Thoracic aorta (tissue), 2 donors: ENCODE data around the gene PYGM. TPM values are rescaled to one million over a fixed set of nuclear protein-coding genes. Genes with fewer than 3 reads are reported as not detected.

Experiments
- ATAC-seq: fragments of 150-250 bp; one replicate; pipeline ENCODE4 v1.8.0; 2017; ENCODE audit warnings: low read depth; ENCODE audit not compliant: insufficient number of reproducible peaks, low FRiP score
- DNase-seq: peaks from one replicate; pipeline ENCODE4 v3.0.0-alpha.2; 2020; ENCODE audit warnings: low spot score
- H3K27ac ChIP-seq, 2 donors: fragments of 200-600 bp; sonication (generic); 1 replicate in 1 of 2; 2 replicates in 1 of 2; pipeline ENCODE4 v1.5.1; 2016; ENCODE audit warnings: mild to moderate bottlenecking in 2 of 2, moderate library complexity in 2 of 2
- H3K27me3 ChIP-seq: fragments of 200-600 bp; sonication (generic); replicated peaks from 2 replicates; pipeline ENCODE4 v1.6.0; 2016; ENCODE audit warnings: mild to moderate bottlenecking; ENCODE audit not compliant: insufficient read depth
- H3K36me3 ChIP-seq: fragments of 200-600 bp; sonication (generic); one replicate; pipeline ENCODE4 v1.5.1; 2016
- H3K4me1 ChIP-seq, 2 donors: fragments of 200-600 bp; sonication (generic); 1 replicate in 1 of 2; 2 replicates in 1 of 2; pipeline versions ENCODE4 v1.5.1 to v1.6.0; 2016; ENCODE audit warnings: low read depth in 2 of 2, mild to moderate bottlenecking in 1 of 2; ENCODE audit not compliant: control insufficient read depth in 1 of 2
- H3K4me3 ChIP-seq: fragments of 200-600 bp; sonication (generic); 2 replicates; pipeline ENCODE4 v1.5.1; 2016; ENCODE audit warnings: mild to moderate bottlenecking
- H3K9me3 ChIP-seq: fragments of 200-600 bp; sonication (generic); 2 replicates; pipeline ENCODE4 v1.5.1; 2016
- total RNA-seq, 2 donors: library from RNA; depleted of rRNA; stranded (reverse); fragments of >200 nt; gene quantifications; one replicate each; pipeline versions ENCODE4 v1.1.0 to v1.2.3, GENCODE V29; 2016
- TF ChIP-seq, protein P1 (sequence below): fragments of 200-600 bp; sonication (generic); IDR thresholded peaks from one replicate; pipeline ENCODE4 v1.5.1; 2019; ENCODE audit warnings: antibody characterized with exemption

Gene PYGM
- total RNA-seq, 2 donors from 2014 or later: 12.2 to 13.4 TPM

DNA sequence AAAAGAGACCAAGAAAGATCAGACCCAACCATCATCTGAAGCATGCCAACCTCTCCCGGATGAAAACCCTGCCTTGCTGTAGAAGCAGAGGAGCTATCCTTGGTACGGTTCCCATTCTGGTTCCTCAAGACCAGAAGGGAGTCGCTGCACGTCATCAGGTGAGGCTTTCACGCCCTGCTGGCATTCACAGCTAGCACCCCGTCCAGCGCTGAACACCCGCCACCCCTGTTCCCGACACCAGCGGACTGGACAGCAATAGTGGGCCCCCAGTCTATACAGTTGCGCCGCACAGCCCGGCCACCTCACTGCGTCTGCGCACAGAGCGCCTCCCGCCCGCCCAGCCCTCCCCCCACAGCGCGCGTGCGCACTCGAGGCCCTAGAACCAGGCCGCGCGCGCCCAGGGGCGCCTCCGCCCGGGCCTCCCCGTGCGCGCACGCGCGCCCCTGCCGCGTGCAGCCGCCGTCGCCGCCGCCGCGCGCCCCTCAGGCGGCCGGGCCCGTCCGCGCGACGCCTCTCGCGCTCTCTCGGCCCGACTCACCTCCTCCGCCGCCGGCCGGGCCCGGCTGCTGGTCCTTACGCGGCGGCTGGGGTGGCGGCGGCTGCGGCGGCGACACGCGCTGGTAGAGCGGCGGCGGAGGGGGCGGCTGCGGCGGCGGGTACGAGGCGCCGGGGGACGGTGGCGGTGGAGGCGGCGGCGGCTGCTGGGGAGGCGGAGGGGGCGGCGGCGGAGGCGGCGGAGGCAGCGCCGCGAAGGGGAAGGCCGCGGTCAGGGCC, 17.9 kb upstream of the PYGM start:
- Histone ChIP-seq H3K27me3 (no peaks in the 10 kb centered on the region), H3K27ac (peak overlapping the region; percentile 99 to 100), H3K4me3 (peak overlapping the region; percentile 96), H3K36me3 (peaks cover 35% of the 10 kb centered on the region), H3K9me3 (no peaks in the 10 kb centered on the region), H3K4me1 (peaks cover 39 to 46% of the 10 kb centered on the region in 2 donors)
- peak; percentile 26 for DNase-seq
- ATAC-seq: no peak
- TF ChIP-seq, protein P1, sequence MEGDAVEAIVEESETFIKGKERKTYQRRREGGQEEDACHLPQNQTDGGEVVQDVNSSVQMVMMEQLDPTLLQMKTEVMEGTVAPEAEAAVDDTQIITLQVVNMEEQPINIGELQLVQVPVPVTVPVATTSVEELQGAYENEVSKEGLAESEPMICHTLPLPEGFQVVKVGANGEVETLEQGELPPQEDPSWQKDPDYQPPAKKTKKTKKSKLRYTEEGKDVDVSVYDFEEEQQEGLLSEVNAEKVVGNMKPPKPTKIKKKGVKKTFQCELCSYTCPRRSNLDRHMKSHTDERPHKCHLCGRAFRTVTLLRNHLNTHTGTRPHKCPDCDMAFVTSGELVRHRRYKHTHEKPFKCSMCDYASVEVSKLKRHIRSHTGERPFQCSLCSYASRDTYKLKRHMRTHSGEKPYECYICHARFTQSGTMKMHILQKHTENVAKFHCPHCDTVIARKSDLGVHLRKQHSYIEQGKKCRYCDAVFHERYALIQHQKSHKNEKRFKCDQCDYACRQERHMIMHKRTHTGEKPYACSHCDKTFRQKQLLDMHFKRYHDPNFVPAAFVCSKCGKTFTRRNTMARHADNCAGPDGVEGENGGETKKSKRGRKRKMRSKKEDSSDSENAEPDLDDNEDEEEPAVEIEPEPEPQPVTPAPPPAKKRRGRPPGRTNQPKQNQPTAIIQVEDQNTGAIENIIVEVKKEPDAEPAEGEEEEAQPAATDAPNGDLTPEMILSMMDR: no peak

DNA sequence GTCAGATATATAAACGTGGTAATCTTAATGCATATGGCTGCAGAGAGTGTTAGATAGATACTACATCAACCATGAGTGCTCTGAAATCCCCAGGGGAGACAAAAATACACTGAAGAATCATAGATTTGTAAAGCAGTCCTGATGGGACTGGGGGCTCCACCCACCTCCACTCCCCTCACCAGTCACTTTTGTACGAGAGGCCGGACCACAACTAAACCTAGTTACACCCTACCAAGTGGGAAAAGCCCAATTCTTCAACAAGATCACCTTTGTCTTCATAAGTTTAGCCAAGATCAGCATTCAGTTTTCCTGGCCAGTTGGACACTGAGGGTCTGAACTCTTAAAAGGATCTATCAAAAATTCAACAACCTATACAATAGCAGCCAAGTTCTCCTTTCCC, 17.1 kb upstream of the PYGM start:
- no peaks in the 10 kb centered on the region for H3K27me3 ChIP-seq
- H3K4me3 ChIP-seq: peak overlapping the region; percentile 73
- H3K4me1 ChIP-seq: peaks cover 42 to 54% of the 10 kb centered on the region in 2 donors
- TF ChIP-seq, protein P1: no peak
- DNase-seq (no peak), ATAC-seq (no peak)
- no peaks in the 10 kb centered on the region for H3K9me3 ChIP-seq
- H3K27ac ChIP-seq: peak overlapping the region; percentile 30 to 35
- H3K36me3 ChIP-seq: peaks cover 42% of the 10 kb centered on the region

DNA sequence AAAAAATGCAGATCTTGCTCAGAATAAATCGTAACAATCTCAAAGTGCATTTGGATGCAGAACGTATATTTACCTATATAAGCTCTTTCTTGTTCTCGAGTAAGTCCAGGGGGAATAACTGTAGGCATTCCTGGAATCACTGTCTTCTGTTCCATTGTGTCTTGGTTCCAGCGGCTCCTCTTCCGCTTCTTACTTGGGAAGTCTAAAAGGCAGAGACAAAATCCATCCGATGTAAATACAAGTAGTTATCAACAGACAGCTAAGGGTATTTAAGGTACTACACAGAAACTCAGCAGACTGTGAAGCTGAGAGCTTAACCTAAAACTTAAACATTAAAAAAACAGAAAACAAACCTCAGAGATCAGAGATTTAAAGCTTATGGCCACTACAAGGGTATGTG, 16.7 kb upstream of the PYGM start:
- Histone ChIP-seq H3K27me3 (no peaks in the 10 kb centered on the region), H3K4me3 (peak overlapping the region; percentile 73), H3K4me1 (peaks cover 42 to 58% of the 10 kb centered on the region in 2 donors), H3K9me3 (no peaks in the 10 kb centered on the region), H3K36me3 (peaks cover 46% of the 10 kb centered on the region), H3K27ac (peak overlapping the region in 1 of 2 donors; percentile 30)
- TF ChIP-seq, protein P1: no peak
- DNase-seq (no peak), ATAC-seq (no peak)

DNA sequence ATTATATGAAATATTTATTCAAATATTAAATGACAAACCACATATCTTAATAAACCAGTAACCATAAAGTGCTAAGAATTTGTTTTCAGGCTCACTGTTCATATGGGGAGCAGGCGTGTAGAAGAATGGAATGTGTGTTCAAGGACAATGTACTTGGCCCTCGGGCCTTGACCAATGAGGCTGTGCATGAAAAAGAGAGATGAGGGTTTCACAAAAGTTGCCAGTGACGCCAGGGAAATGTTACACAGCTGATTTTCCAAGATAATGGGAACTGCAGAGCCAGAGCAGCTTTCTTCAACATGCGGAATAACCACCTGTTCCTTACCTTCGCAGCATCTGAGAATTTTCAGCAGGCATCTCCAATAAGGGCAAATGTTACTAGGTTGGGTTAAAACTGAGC, 14.4 kb upstream of the PYGM start:
- no peaks in the 10 kb centered on the region for H3K9me3 ChIP-seq
- H3K4me1 ChIP-seq: peaks cover 37 to 53% of the 10 kb centered on the region in 2 donors
- DNase-seq: no peak
- H3K27ac ChIP-seq: no peak overlapping the region
- peaks cover 69% of the 10 kb centered on the region for H3K36me3 ChIP-seq
- H3K4me3 ChIP-seq: no peak overlapping the region
- no peaks in the 10 kb centered on the region for H3K27me3 ChIP-seq
- no peak for ATAC-seq
- TF ChIP-seq, protein P1: no peak

DNA sequence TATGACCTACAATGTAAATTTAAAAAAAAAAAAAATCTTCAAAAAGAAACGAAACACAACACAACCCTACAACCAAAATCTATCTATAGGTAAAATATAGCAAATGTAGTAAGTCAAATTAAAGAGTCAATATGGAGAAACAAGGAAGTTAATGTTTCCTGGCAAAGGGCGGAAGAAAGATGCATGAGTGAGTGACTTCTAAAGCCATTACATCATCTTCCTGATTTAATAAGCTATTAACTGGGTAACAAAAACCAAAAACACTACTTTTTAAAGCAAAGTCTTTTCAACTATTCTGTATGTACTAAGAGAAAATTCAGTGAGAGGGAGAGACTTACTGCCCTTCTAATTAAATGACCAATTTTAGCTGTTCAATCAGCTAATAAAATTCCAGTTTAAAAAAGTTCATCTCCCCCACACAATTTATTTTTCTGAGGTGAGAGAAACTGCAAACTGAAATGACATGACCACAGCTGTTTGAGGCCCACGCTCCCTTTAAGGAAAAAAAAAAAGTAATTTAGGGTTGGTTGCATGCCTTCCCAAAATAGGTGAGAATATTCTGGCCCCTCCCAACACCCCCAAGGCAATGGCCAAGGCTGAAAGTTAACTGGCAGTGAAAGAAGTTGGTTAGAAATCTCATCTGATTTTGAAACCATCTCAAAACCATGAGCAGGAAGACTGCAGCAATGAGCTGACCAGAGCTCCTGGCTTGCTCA, 12.7 kb upstream of the PYGM start:
- Histone ChIP-seq H3K4me1 (peaks cover 37 to 59% of the 10 kb centered on the region in 2 donors), H3K9me3 (no peaks in the 10 kb centered on the region), H3K27ac (peak overlapping the region; percentile 7 to 22), H3K36me3 (peaks cover 86% of the 10 kb centered on the region), H3K27me3 (no peaks in the 10 kb centered on the region), H3K4me3 (no peak overlapping the region)
- DNase-seq (no peak), ATAC-seq (no peak)
- TF ChIP-seq, protein P1: no peak
